ENCODE data around the gene OCA2.
"Not testable (repeated sequence)": the region's sequence is repeated elsewhere in the genome, so short reads cannot be mapped to it uniquely, and the experiment has no call there.

OCA2 gene

GRCh38 chr15:27965546-27965945 is 133.6 kb downstream of the OCA2 start:
- H3K9me3 Mint-ChIP-seq, result peaks cover 0 to 11% of the 10 kb centered on the region in 2 donors
- H3K27me3 Mint-ChIP-seq, result no peaks in the 10 kb centered on the region
- H3K4me3 Mint-ChIP-seq, result no peak overlapping the region
- H3K36me3 Mint-ChIP-seq (ENCODE audit: insufficient read depth), result peaks cover 8% of the 10 kb centered on the region
- ATAC-seq (replicated peaks) (no peak), DNase-seq (no peak)
- H3K27ac Mint-ChIP-seq, result no peak overlapping the region
- no peaks in the 10 kb centered on the region for H3K4me1 Mint-ChIP-seq (ENCODE audit: low read depth in 2 of 2)

DNA sequence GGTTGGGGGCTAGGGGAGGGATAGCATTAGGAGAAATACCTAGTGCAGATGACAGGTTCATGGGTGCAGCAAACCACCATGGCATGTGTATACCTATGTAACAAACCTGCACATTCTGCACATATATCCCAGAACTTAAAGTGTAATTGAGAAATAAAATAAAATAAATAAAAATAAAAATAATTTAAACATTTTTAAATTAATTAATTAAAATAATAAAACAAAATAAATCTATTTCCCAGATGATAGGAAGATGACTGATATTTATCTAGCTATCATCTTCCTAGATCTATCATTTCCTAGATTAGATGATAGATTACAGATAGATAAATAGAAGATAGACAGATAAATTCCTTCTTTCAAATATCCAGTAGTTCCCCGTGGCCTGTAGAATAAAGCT is 137.3 kb downstream of the OCA2 start:
- H3K36me3 Mint-ChIP-seq (ENCODE audit: insufficient read depth), result peaks cover 6% of the 10 kb centered on the region
- peaks cover 0 to 5% of the 10 kb centered on the region in 2 donors for H3K27me3 Mint-ChIP-seq
- H3K27ac Mint-ChIP-seq, result no peak overlapping the region
- ATAC-seq (replicated peaks) (no peak), DNase-seq (no peak)
- H3K4me1 Mint-ChIP-seq (ENCODE audit: low read depth in 2 of 2), result no peaks in the 10 kb centered on the region
- no peaks in the 10 kb centered on the region for H3K9me3 Mint-ChIP-seq
- no peak overlapping the region for H3K4me3 Mint-ChIP-seq

DNA sequence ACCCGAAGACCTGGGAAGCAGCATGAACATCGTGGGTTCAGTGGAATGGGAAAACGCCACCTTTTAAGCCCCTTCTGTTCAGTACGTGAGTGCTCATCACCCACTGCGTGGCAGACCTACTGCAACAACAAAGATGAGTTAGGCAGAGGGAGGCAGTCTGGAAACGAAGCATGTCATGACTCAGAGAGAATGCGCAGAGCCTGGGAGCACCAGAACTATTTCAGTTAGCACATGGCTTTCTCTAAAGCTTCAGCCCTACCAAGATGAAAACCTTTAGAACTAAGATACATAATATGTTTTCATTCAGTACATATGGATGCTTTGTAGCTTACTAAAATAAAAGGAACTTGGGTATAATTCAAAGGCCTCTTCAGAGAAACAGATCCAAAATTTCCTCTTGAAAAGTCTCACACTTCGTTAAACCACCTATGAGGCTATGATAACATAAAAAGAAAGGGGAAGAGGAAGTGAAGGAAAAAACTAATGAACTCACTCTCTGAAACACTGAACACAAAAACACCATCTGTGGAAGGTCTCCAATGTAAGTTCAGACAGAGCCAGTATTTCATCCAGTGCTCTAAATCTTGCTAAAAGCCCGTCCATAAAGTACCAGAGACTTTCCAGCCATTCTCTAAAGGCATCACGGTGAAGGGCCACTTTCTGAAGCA is 140.1 kb downstream of the OCA2 start:
- no peaks in the 10 kb centered on the region for H3K9me3 Mint-ChIP-seq
- no peaks in the 10 kb centered on the region for H3K4me1 Mint-ChIP-seq (ENCODE audit: low read depth in 2 of 2)
- no peaks in the 10 kb centered on the region for H3K36me3 Mint-ChIP-seq (ENCODE audit: insufficient read depth)
- no peak overlapping the region for H3K27ac Mint-ChIP-seq
- H3K4me3 Mint-ChIP-seq, result no peak overlapping the region
- H3K27me3 Mint-ChIP-seq, result peaks cover 0 to 5% of the 10 kb centered on the region in 2 donors
- no peak for ATAC-seq (replicated peaks)
- DNase-seq, result no peak

GRCh38 chr15:27956285-27956684 is 142.8 kb downstream of the OCA2 start:
- Mint-ChIP-seq H3K27ac (no peak overlapping the region), H3K27me3 (peaks cover 0 to 5% of the 10 kb centered on the region in 2 donors), H3K36me3 (ENCODE audit: insufficient read depth) (no peaks in the 10 kb centered on the region)

GRCh38 chr15:27955087-27955486 is 144.0 kb downstream of the OCA2 start:
- DNase-seq, result no peak
- no peak for ATAC-seq (replicated peaks)
- no peaks in the 10 kb centered on the region for H3K4me1 Mint-ChIP-seq (ENCODE audit: low read depth in 2 of 2)
- no peak overlapping the region for H3K27ac Mint-ChIP-seq
- no peak overlapping the region for H3K4me3 Mint-ChIP-seq
- H3K9me3 Mint-ChIP-seq, result no peaks in the 10 kb centered on the region
- peaks cover 0 to 5% of the 10 kb centered on the region in 2 donors for H3K27me3 Mint-ChIP-seq
- H3K36me3 Mint-ChIP-seq (ENCODE audit: insufficient read depth), result no peaks in the 10 kb centered on the region

More at GRCh38 chr15:27956285-27956684, 142.8 kb downstream of the OCA2 start:
- no peaks in the 10 kb centered on the region for H3K4me1 Mint-ChIP-seq (ENCODE audit: low read depth in 2 of 2)
- H3K4me3 Mint-ChIP-seq, result no peak overlapping the region
- DNase-seq (no peak), ATAC-seq (replicated peaks) (no peak)
- H3K9me3 Mint-ChIP-seq, result no peaks in the 10 kb centered on the region

- ATAC-seq (replicated peaks); H3K27me3 Mint-ChIP-seq; H3K4me3 Mint-ChIP-seq: not testable (repeated sequence)
Measured at GRCh38 chr15:27952593-27952992, 146.5 kb downstream of the OCA2 start.

GRCh38 chr15:27951191-27951890 is 147.8 kb downstream of the OCA2 start:
- peaks cover 0 to 10% of the 10 kb centered on the region in 2 donors for H3K9me3 Mint-ChIP-seq
- no peaks in the 10 kb centered on the region for H3K4me1 Mint-ChIP-seq (ENCODE audit: low read depth in 2 of 2)
- DNase-seq, result no peak

More at GRCh38 chr15:27952593-27952992, 146.5 kb downstream of the OCA2 start:
- not testable (repeated sequence) for H3K27ac Mint-ChIP-seq; H3K4me1 Mint-ChIP-seq (ENCODE audit: low read depth in 2 of 2); H3K9me3 Mint-ChIP-seq; H3K36me3 Mint-ChIP-seq (ENCODE audit: insufficient read depth); DNase-seq

GRCh38 chr15:27949089-27949488 is 150.0 kb downstream of the OCA2 start:
- ATAC-seq (replicated peaks) (no peak), DNase-seq (no peak)
- H3K4me1 Mint-ChIP-seq (ENCODE audit: low read depth in 2 of 2), result no peaks in the 10 kb centered on the region
- H3K27me3 Mint-ChIP-seq, result peaks cover 0 to 8% of the 10 kb centered on the region in 2 donors
- no peak overlapping the region for H3K27ac Mint-ChIP-seq
- H3K4me3 Mint-ChIP-seq, result no peak overlapping the region
- H3K36me3 Mint-ChIP-seq (ENCODE audit: insufficient read depth), result peaks cover 3% of the 10 kb centered on the region
- peaks cover 3 to 10% of the 10 kb centered on the region in 2 donors for H3K9me3 Mint-ChIP-seq

More at GRCh38 chr15:27951191-27951890, 147.8 kb downstream of the OCA2 start:
- H3K36me3 Mint-ChIP-seq (ENCODE audit: insufficient read depth), result no peaks in the 10 kb centered on the region
- peaks cover 0 to 8% of the 10 kb centered on the region in 2 donors for H3K27me3 Mint-ChIP-seq
- ATAC-seq (replicated peaks), result no peak
- H3K27ac Mint-ChIP-seq, result no peak overlapping the region
- no peak overlapping the region for H3K4me3 Mint-ChIP-seq

DNA sequence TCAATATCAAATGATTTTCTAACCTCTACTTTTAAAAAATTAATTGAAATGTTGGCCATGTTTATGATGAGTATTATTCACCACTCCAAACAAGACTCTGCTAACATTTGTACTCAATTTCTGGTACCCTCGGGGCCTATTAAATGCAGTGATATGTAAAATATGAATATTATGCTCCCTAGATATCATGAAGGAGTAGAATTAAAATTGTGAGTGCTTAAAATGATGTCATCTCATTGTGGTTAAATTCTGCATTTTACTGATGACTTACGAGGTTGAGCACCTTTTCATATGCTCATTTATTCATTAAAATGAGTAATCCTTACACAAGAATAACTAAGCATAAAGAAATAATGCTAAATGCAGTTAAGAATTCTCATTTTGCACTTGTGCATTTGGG is 159.9 kb downstream of the OCA2 start:
- H3K9me3 Mint-ChIP-seq, result no peaks in the 10 kb centered on the region
- peaks cover 0 to 16% of the 10 kb centered on the region in 2 donors for H3K27me3 Mint-ChIP-seq
- no peaks in the 10 kb centered on the region for H3K36me3 Mint-ChIP-seq (ENCODE audit: insufficient read depth)
- DNase-seq (no peak), ATAC-seq (replicated peaks) (no peak)
- H3K27ac Mint-ChIP-seq, result no peak overlapping the region
- H3K4me1 Mint-ChIP-seq (ENCODE audit: low read depth in 2 of 2), result no peaks in the 10 kb centered on the region
- no peak overlapping the region for H3K4me3 Mint-ChIP-seq

DNA sequence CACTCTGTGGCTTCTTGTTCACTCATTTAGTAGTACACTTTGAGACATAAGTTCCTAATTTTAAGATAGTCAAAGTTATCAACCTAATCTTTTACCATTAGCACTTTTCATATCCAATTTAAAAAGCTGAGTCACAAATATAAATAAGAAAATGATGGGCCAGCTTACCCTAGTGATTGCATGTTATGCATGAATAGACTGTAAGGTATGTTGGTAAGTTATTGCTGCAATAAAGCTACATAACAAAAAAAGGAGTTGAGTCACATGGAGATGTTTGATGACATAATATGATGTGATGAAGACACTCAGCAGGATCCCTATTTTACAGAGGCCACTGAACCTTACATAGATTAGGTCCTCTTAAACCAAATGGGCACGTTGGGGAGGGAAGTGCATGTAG is 161.3 kb downstream of the OCA2 start:
- Mint-ChIP-seq H3K4me3 (no peak overlapping the region), H3K36me3 (ENCODE audit: insufficient read depth) (no peaks in the 10 kb centered on the region), H3K9me3 (peaks cover 2 to 8% of the 10 kb centered on the region in 2 donors), H3K27me3 (peaks cover 0 to 16% of the 10 kb centered on the region in 2 donors), H3K4me1 (ENCODE audit: low read depth in 2 of 2) (no peaks in the 10 kb centered on the region), H3K27ac (no peak overlapping the region)
- DNase-seq (no peak), ATAC-seq (replicated peaks) (no peak)

DNA sequence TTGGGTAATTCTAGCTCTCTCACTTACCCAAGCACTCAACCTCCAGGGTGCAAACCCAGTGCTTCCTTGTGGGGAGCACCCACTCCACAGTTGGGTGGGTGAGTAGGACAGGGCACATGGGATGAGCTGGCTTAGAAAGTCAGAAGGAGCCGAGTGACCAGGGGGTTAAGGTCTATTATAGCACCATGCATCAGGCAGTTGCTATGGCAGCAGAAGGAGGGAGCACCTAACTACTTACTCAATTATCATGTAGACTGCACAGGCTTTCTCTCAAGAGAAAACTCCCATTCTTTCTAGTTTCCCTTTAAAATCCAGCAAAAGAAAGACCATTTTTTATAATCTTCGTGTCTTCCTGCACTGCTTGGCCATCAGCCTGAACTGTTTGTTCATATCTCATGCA is 163.0 kb downstream of the OCA2 start:
- Mint-ChIP-seq H3K4me1 (ENCODE audit: low read depth in 2 of 2) (no peaks in the 10 kb centered on the region), H3K27ac (no peak overlapping the region), H3K27me3 (peaks cover 0 to 16% of the 10 kb centered on the region in 2 donors), H3K36me3 (ENCODE audit: insufficient read depth) (no peaks in the 10 kb centered on the region), H3K9me3 (peaks cover 7 to 18% of the 10 kb centered on the region in 2 donors), H3K4me3 (no peak overlapping the region)
- no peak for ATAC-seq (replicated peaks)
- no peak for DNase-seq

DNA sequence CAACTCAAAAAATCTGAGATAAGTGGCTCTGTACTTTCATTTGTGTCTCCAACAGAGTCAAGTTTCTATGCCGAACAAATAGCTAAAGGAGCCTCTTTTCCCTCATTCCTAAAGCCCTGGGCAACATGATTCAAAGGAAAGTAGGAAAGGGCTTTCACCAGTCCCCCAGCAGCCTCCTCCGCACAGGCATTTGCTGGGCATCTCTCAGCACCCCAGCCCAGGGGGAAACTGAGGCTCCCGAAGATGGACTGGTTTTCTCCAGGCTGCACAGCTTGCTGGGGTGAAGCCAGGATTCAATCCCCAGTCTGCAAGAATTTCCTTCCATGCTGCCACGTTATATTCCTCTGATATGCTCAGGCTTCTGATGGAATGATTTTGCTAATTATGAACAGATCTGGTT is 163.8 kb downstream of the OCA2 start:
- peaks cover 0 to 16% of the 10 kb centered on the region in 2 donors for H3K27me3 Mint-ChIP-seq
- no peaks in the 10 kb centered on the region for H3K4me1 Mint-ChIP-seq (ENCODE audit: low read depth in 2 of 2)
- H3K36me3 Mint-ChIP-seq (ENCODE audit: insufficient read depth), result no peaks in the 10 kb centered on the region
- DNase-seq, result no peak
- no peak for ATAC-seq (replicated peaks)
- no peak overlapping the region for H3K4me3 Mint-ChIP-seq
- peaks cover 7 to 18% of the 10 kb centered on the region in 2 donors for H3K9me3 Mint-ChIP-seq
- H3K27ac Mint-ChIP-seq, result no peak overlapping the region

DNA sequence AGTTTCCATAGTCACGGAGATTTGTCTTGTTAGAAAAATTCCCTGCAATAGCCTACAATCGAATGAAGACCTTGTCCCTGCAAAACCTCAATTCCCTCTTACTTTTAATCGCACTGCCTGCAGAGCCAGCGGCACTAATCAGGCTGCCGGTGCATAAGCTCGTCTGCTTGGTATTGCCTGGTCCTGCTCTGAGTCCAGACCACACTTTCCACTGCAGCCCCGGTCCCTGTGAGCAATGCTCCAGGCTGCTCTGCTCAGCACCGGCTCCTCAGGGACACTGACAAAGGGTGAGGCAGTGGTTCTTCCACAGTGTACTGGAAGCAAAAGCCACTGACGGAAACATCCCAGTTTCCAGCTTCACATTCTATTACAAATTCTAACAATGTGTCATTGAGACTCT is 164.3 kb downstream of the OCA2 start:
- Mint-ChIP-seq H3K27me3 (peaks cover 0 to 16% of the 10 kb centered on the region in 2 donors), H3K4me1 (ENCODE audit: low read depth in 2 of 2) (no peaks in the 10 kb centered on the region), H3K36me3 (ENCODE audit: insufficient read depth) (no peaks in the 10 kb centered on the region), H3K4me3 (no peak overlapping the region), H3K27ac (no peak overlapping the region), H3K9me3 (peaks cover 7 to 18% of the 10 kb centered on the region in 2 donors)
- ATAC-seq (replicated peaks), result no peak
- DNase-seq, result no peak

DNA sequence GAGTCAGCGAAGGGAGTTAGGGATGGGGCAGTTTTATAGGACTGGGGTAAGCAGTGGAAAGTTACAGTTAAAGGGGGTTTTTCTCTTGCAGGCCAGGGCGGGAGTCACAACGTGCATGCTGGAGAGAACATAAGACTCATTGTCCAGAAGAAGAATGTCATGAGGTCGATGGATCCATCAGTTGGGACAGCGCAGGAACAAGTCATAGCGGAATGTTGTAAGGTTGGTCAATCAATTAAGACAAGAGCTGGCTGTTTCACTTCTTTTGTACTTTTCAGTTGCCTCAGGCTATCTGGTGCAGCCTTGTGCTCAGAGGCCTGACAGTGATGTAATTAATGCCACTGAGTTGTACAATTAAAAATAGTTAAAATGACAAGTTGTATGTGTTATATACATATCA is 165.6 kb downstream of the OCA2 start:
- Mint-ChIP-seq H3K4me1 (ENCODE audit: low read depth in 2 of 2) (no peaks in the 10 kb centered on the region), H3K36me3 (ENCODE audit: insufficient read depth) (no peaks in the 10 kb centered on the region), H3K9me3 (peaks cover 7 to 22% of the 10 kb centered on the region in 2 donors), H3K27me3 (peaks cover 0 to 16% of the 10 kb centered on the region in 2 donors), H3K4me3 (no peak overlapping the region), H3K27ac (no peak overlapping the region)
- DNase-seq (no peak), ATAC-seq (replicated peaks) (no peak)

Data from effector memory CD8-positive, alpha-beta T cell (primary cell).